ENCODE data around the gene SKA1. TPM values are rescaled to one million over a fixed set of nuclear protein-coding genes. Genes with fewer than 3 reads are reported as not detected.
"Not testable (repeated sequence)": the region's sequence is repeated elsewhere in the genome, so short reads cannot be mapped to it uniquely, and the experiment has no call there.

SKA1 gene
- total RNA-seq, 1 donor from 2014 or later = 0.36 TPM

DNA sequence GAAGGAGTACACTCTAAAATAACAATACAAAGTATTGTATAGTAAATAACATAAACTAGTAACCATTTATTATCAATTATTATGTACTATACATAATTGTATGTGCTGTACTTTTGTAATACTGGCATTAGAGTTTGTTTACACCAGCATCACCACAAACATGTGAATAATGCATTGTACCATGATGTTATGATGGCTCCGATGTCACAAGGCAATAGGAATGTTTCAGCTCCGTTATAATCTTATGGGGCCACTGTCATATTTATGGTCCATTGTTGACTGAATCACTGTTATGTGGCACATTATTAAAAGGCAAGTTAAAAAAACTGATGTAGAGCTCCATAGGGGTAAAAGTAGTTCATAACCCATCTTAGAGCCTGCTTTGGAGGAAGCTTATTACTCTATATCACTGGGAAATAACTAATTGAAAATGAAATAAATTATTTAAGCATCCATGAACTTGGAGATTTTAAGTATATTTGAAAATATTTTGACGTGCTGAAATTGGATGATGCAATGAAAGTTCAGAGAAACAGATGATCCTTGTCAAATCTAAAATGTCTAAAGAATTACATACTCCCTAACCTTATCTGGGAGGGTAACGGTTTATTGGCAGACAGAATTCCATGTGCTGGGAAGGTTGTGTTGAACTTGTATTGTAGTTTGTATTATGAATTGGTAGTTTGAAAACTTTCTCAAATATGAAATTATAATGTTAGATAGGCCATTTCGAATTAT, 2.4 kb downstream of the SKA1 start:
- intact Hi-C loops (cut with DNase I) = no loop called here
- ATAC-seq = no peak
- no peak for DNase-seq (ENCODE audit: low spot score)

GRCh38 chr18:50388988-50389387, 14.1 kb downstream of the SKA1 start:
- intact Hi-C loops (cut with DNase I) = no loop called here
- ATAC-seq (no peak), DNase-seq (ENCODE audit: low spot score) (no peak)

DNA sequence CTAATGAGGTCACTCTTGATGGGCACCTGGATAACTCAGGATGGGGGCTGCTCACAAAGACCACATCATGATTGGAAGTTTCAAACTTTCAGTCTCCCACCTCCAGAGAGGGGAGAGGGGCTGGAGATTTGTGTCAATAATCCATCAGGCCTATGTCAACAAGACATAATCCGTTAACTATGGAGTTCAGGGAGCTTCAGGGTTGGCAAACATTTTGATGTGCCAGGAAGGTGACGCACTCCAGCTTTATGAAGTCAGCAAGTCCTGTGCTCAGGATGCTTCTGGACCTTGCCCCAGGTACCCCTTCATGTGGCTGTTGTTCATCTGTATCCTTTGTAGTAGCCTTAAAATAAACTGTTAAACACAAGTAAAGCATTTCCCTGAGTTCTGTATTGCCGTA, 19.0 kb downstream of the SKA1 start:
- no peak for ATAC-seq
- intact Hi-C loops (cut with DNase I) = no loop called here

GRCh38 chr18:50395093-50395492, 20.2 kb downstream of the SKA1 start:
- ATAC-seq = no peak
- DNase-seq (ENCODE audit: low spot score) = no peak
- intact Hi-C loops (cut with DNase I) = no loop called here

More for the DNA sequence above, 19.0 kb downstream of the SKA1 start:
- DNase-seq (ENCODE audit: low spot score) = no peak

- DNase-seq (ENCODE audit: low spot score) (no peak), ATAC-seq (no peak)
- intact Hi-C loops (cut with DNase I) = no loop called here
Measured at GRCh38 chr18:50396005-50396660, 21.3 kb downstream of the SKA1 start.

DNA sequence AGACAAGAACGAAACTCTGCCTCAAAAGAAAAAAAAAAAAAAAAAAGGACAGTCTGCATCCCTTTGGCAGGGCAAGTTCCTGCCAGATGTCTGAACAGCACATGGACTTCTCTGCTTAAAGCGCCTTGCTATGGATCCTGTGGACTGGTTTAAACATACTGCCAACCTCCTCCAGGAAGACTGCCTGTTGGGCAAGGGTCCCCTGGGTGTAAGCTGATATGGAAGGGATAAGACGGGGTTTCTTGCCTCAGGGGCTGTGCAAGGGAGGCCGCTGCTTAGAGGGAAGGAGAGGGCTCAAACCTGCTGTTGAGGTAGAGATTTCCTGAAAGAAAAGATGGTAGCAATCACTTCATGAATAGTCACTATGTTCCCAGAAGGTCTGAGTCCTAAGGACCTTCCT, 22.2 kb downstream of the SKA1 start:
- intact Hi-C loops (cut with DNase I) = no loop called here

DNA sequence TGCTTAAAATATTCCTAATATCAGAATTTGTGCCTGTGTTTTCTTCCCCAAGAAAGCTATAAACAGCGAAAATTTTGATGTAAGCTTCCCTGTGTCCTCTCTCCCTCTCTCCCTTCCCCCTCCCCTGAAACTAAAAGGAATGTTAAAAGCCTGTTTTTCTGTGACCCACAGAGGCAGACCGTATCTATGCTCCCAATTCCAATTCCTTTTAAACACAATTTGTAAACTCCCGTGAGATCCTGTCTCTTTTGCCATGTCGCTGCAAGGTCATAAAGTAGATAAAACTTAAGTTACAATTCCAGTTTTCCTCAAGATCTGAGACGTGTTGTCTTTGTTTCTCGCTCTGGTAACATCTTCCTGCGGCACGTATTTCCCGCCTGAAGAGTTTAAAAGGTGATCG, 23.3 kb downstream of the SKA1 start:
- ATAC-seq (no peak), DNase-seq (ENCODE audit: low spot score) (no peak)
- intact Hi-C loops (cut with DNase I) = no loop called here

More for the DNA sequence above, 22.2 kb downstream of the SKA1 start:
- ATAC-seq (no peak), DNase-seq (ENCODE audit: low spot score) (no peak)

- intact Hi-C loops (cut with DNase I) = no loop called here
- no peak for DNase-seq (ENCODE audit: low spot score)
Measured at GRCh38 chr18:50398947-50399346, 24.1 kb downstream of the SKA1 start.

DNA sequence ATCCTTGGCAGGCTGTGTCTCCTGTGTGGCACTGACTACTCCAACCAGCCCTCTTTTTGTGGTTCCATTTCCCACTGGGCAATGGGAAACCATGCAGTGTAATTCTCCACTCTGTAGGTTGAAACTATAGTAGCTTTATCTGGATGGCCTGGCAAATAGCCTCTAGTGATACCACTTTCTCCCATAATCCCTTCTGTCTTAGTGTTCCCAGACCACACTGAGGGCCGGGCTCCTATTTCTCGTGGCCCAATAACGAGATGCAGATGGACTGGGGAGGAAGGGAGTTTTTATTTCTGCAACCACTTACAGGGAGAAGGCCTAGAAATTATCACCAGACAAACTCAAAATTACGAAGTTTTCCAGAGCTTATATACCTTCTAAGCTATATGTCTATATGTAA, 24.7 kb downstream of the SKA1 start:
- DNase-seq (ENCODE audit: low spot score) (no peak), ATAC-seq (no peak)
- intact Hi-C loops (cut with DNase I) = no loop called here

More at GRCh38 chr18:50398947-50399346, 24.1 kb downstream of the SKA1 start:
- ATAC-seq = no peak

GRCh38 chr18:50400438-50400837, 25.6 kb downstream of the SKA1 start:
- intact Hi-C loops (cut with DNase I); ATAC-seq; DNase-seq (ENCODE audit: low spot score): not testable (repeated sequence)

DNA sequence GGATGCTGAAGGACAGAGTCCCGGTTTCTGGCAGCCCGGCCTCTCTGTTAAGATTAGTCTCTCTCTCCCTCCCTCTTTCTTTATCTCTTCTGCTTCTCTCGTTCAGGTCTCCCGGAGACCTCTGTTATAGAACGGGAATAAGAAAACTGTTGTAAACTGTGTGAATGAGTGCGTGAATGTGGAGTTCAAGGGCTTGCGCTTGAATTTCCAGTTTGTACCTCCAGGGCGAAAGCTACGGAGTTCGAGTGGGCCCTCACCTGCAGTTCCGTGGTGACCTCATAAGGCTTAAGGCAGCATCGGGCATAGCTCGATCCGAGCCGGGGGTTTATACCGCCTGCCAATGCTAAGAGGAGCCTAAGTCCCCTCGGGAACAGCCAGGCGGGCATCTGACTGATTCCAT, 26.4 kb downstream of the SKA1 start:
- intact Hi-C loops (cut with DNase I) = no loop called here
- ATAC-seq = no peak
- no peak for DNase-seq (ENCODE audit: low spot score)

GRCh38 chr18:50401888-50402287, 27.0 kb downstream of the SKA1 start:
- no peak for ATAC-seq
- DNase-seq (ENCODE audit: low spot score) = no peak
- intact Hi-C loops (cut with DNase I) = no loop called here

DNA sequence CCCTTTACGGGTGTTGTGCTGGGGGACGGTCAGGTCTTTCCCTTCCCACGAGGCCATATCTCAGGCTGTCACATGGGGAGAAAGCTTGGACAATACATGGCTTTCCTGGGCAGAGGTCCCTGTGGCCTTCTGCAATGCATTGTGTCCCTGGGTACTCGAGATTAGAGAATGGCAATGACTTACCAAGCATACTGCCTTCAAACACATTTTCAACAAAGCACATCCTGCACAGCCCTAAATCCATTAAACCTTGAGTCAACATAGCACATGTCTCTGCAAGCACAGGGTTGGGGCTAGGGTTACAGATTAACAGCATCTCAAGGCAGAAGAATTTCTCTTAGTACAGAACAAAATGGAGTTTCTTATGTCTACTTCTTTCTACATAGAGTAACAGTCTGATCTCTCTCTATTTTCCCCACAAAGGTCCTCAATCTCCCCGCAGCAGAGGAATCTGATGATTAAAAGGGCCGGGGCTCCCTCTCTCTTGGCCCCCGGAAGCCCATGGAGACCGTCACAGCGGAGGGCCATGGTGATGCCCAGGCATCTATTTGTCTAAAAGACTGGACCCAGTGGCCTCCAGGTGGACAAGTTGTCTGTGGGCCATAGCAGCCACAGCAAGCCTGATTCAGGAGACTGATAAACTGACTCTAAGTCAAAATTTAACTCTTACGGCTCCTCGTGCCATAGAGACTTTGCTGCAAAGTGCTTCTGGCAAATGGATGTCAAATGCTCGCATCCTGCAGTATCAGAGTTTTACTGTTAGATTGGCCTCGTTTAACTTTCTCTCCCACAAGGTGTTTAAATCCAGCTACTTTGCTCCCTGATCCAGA, 30.1 kb downstream of the SKA1 start:
- intact Hi-C loops (cut with DNase I); DNase-seq (ENCODE audit: low spot score); ATAC-seq: not testable (repeated sequence)

- intact Hi-C loops (cut with DNase I) = no loop called here
- ATAC-seq = no peak
- DNase-seq (ENCODE audit: low spot score) = no peak
Measured at GRCh38 chr18:50405582-50406271, 30.9 kb downstream of the SKA1 start.

GRCh38 chr18:50409236-50409635, 34.4 kb downstream of the SKA1 start:
- ATAC-seq (no peak), DNase-seq (ENCODE audit: low spot score) (no peak)
- intact Hi-C loops (cut with DNase I) = no loop called here

- intact Hi-C loops (cut with DNase I) = no loop called here
- no peak for DNase-seq (ENCODE audit: low spot score)
- no peak for ATAC-seq
Measured at GRCh38 chr18:50410008-50410407, 35.2 kb downstream of the SKA1 start.

DNA sequence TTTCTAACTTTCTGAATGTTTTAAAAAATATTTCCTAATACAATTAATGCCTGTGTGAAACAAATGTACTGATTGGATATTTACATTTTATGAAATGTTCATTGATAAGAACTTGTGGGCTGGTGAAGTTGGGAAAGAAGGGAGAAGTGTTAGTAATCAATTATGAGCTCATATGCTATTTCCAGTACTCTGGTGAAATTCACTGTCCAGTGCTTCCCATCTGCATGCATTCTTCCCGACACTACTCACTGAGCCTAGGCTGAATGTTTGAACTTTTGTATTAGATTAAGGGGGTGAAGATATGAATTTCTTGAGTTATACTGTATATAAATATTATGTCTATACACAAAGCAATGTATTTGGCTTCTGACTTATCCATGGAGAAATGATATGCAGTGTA, 36.0 kb downstream of the SKA1 start:
- ATAC-seq (no peak), DNase-seq (ENCODE audit: low spot score) (no peak)
- intact Hi-C loops (cut with DNase I) = no loop called here

DNA sequence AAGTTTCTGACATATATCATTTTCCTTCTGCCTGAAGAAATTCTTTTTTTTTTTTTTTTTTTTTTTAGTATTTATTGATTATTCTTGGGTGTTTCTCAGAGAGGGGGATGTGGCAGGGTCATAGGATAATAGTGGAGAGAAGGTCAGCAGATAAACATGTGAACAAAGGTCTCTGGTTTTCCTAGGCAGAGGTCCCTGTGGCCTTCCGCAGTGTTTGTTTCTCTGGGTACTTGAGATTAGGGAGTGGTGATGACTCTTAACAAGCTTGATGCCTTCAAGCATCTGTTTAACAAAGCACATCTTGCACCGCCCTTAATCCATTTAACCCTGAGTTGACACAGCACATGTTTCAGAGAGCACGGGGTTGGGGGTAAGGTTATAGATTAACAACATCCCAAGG, 42.0 kb downstream of the SKA1 start:
- DNase-seq (ENCODE audit: low spot score); ATAC-seq; intact Hi-C loops (cut with DNase I): not testable (repeated sequence)

DNA sequence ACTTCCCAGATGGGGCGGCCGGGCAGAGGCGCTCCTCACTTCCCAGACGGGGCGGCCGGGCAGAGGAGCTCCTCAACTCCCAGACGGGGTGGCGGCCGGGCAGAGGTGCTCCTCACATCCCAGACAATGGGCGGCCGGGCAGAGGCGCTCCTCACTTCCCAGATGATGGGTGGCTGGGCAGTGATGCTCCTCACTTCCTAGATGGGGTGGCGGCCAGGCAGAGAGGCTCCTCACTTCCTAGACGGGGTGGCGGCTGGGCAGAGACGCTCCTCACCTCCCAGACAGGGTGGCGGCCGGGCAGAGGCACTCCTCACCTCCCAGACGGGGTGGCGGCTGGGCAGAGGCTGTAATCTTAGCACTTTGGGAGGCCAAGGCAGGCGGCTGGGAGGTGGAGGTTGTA, 42.9 kb downstream of the SKA1 start:
- intact Hi-C loops (cut with DNase I); DNase-seq (ENCODE audit: low spot score); ATAC-seq: not testable (repeated sequence)
